Ovary (tissue), 3 donors: ENCODE measurements around the gene PGK1.

Source experiments
- POLR2A ChIP-seq: fragments of 450-650 bp; IDR thresholded peaks from one replicate; pipeline ENCODE4 v1.6.1; 2017; ENCODE audit warnings: antibody characterized with exemption, mild to moderate bottlenecking, moderate library complexity
- TF ChIP-seq, protein P1 (sequence below), 3 donors: fragments of 450-650 bp in 2 of 3; fragments of 200-600 bp in 1 of 3; IDR thresholded peaks; one replicate each; pipeline versions ENCODE4 v1.5.1 to v1.8.0; 2016 to 2022; ENCODE audit warnings: antibody characterized with exemption in 3 of 3, mild to moderate bottlenecking in 1 of 3
- donor health status: DM: no; HTN: no; CAD: no.

DNA sequence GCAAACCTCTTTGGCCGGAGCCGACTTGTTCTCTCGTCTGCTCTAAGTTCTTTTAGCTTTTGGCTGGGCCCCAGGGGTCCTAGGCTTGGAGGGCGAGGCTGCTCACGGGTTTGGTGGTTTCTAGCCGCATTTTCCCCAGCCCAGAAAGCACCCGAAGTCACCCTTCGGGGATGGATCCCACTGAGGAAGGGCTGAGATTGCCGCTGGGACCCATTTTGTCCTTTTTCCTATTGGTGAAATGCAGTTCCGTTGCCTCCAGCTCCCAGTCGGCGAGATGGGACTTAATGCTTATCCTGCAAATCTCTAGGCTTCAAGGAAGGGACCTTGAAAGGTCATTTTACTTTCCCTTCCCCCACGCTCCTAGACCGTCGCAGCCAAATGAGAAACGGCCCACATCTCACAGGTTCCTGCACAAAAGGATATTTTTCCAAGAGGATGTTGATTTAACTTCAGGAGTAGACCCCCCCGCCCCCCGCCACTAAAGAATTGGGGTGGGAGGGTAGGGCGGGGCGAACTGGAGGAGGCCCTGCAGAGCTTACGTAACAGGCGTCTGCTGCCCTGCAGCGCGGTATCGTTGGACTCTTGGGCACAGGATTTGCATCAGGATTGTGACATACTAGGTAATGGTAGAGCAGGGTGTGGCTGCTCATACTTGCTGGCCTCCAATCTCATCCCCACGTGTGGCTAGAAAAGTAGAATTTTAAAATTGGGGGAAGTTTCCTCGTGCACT is 564 bp downstream of the PGK1 start:
- TF ChIP-seq, protein P1, sequence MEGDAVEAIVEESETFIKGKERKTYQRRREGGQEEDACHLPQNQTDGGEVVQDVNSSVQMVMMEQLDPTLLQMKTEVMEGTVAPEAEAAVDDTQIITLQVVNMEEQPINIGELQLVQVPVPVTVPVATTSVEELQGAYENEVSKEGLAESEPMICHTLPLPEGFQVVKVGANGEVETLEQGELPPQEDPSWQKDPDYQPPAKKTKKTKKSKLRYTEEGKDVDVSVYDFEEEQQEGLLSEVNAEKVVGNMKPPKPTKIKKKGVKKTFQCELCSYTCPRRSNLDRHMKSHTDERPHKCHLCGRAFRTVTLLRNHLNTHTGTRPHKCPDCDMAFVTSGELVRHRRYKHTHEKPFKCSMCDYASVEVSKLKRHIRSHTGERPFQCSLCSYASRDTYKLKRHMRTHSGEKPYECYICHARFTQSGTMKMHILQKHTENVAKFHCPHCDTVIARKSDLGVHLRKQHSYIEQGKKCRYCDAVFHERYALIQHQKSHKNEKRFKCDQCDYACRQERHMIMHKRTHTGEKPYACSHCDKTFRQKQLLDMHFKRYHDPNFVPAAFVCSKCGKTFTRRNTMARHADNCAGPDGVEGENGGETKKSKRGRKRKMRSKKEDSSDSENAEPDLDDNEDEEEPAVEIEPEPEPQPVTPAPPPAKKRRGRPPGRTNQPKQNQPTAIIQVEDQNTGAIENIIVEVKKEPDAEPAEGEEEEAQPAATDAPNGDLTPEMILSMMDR (IDR thresholded peaks at IDR 0.05) = no peak
- no peak for TF ChIP-seq POLR2A
